H1 (cell line): ENCODE data around the gene GLG1. TPM values are rescaled to one million over a fixed set of nuclear protein-coding genes. Genes with fewer than 3 reads are reported as not detected.

Source experiments
- CTCF ChIA-PET: fragments of 300-600 bp; sonication (Branson Sonifier 250); formaldehyde crosslinking; loops from one replicate; lab custom pipeline; 2021; ENCODE audit not compliant: partially characterized antibody; lab: Charles Lee
- POLR2A ChIA-PET: fragments of 300-600 bp; sonication (Branson Sonifier 250); formaldehyde crosslinking; loops from one replicate; lab custom pipeline; 2021; ENCODE audit warnings: inconsistent platforms; ENCODE audit not compliant: partially characterized antibody; lab: Charles Lee
- DNase-seq, 2 experiments: peaks; one replicate each; pipeline versions ENCODE4 v3.0.0 to v3.0.0-alpha.2; 2010 to 2022; ENCODE audit warnings: low spot score in 2 of 2, low read depth in 1 of 2, mixed read lengths in 1 of 2
- FAIRE-seq: peaks from 2 replicates; lab custom pipeline; 2011; peaks lifted over from hg19 to GRCh38; lab: Jason Lieb, UNC
- H2AFZ ChIP-seq: 2 replicates; pipeline ENCODE4 v1.8.1; 2012; ENCODE audit warnings: low read length, inconsistent platforms
- H2AK5ac ChIP-seq: 2 replicates; pipeline ENCODE4 v1.6.1; 2013; ENCODE audit warnings: low read depth, low read length
- H2BK120ac ChIP-seq: replicated peaks from 2 replicates; pipeline ENCODE3; 2013; ENCODE audit warnings: low read depth, low read length, inconsistent platforms
- H2BK12ac ChIP-seq: 2 replicates; pipeline ENCODE4 v1.6.1; 2013; ENCODE audit warnings: low read depth, low read length
- H2BK15ac ChIP-seq: 2 replicates; pipeline ENCODE4 v1.6.1; 2013; ENCODE audit warnings: low read length
- H2BK20ac ChIP-seq: 2 replicates; pipeline ENCODE4 v1.6.1; 2013; ENCODE audit warnings: low read length
- H2BK5ac ChIP-seq: 2 replicates; pipeline ENCODE4 v1.6.1; 2013; ENCODE audit warnings: low read depth, low read length
- H3K14ac ChIP-seq: 2 replicates; pipeline ENCODE4 v1.6.1; 2013; ENCODE audit warnings: inconsistent platforms; ENCODE audit not compliant: insufficient read length
- H3K18ac ChIP-seq: 2 replicates; pipeline ENCODE4 v1.6.1; 2013; ENCODE audit warnings: low read length; ENCODE audit errors: extremely low read depth
- H3K23ac ChIP-seq: 2 replicates; pipeline ENCODE4 v1.6.1; 2013; ENCODE audit warnings: inconsistent platforms; ENCODE audit not compliant: insufficient read length
- H3K23me2 ChIP-seq: 2 replicates; pipeline ENCODE4 v1.6.1; 2013; ENCODE audit warnings: low read depth, low read length
- H3K27ac ChIP-seq: 2 replicates; pipeline ENCODE4 v1.6.1; 2011; ENCODE audit warnings: low read depth, low read length, inconsistent platforms
- H3K27me3 ChIP-seq, 4 experiments: replicated peaks in 1 of 4; 1 replicate in 1 of 4; 2 replicates in 3 of 4; pipeline versions ENCODE4 v1.6.1 to v1.8.1; 2011 to 2013; ENCODE audit warnings: low read length in 3 of 4, mild to moderate bottlenecking in 3 of 4, inconsistent platforms in 2 of 4, mixed read lengths in 2 of 4, moderate library complexity in 1 of 4; ENCODE audit not compliant: control insufficient read depth in 3 of 4, insufficient read depth in 3 of 4; ENCODE audit errors: extremely low read depth in 1 of 4
- H3K36me3 ChIP-seq, 4 experiments: 2 replicates each; pipeline versions ENCODE4 v1.6.1 to v1.8.1; 2011 to 2013; ENCODE audit warnings: mild to moderate bottlenecking in 4 of 4, low read length in 3 of 4, moderate library complexity in 2 of 4, control low read depth in 1 of 4, inconsistent platforms in 1 of 4; ENCODE audit not compliant: insufficient read depth in 4 of 4, control insufficient read depth in 2 of 4
- H3K4ac ChIP-seq: replicated peaks from 2 replicates; pipeline ENCODE3; 2013; ENCODE audit warnings: low read length, low read depth, mixed read lengths, inconsistent platforms; ENCODE audit not compliant: insufficient read length
- H3K4me1 ChIP-seq, 4 experiments: replicated peaks in 1 of 4; 1 replicate in 1 of 4; 2 replicates in 3 of 4; pipeline versions ENCODE4 v1.6.1 to v1.8.1; 2011 to 2013; ENCODE audit warnings: low read length in 3 of 4, inconsistent platforms in 2 of 4, mixed read lengths in 1 of 4; ENCODE audit not compliant: insufficient read depth in 4 of 4, control insufficient read depth in 3 of 4
- H3K4me2 ChIP-seq, 2 experiments: 2 replicates each; pipeline versions ENCODE4 v1.6.1 to v1.8.1; 2011 to 2013; ENCODE audit warnings: low read depth in 2 of 2, low read length in 2 of 2, control low read depth in 1 of 2, inconsistent platforms in 1 of 2, mild to moderate bottlenecking in 1 of 2; ENCODE audit not compliant: insufficient read depth in 1 of 2
- H3K4me3 ChIP-seq, 4 experiments: fragments of 200-600, 300-600 bp in 1 of 4; sonication (generic), shearing (Covaris generic), sonication (Bioruptor Twin) in 1 of 4; 2 replicates each; pipeline versions ENCODE4 v1.5.1 to v1.8.1; 2011 to 2016; ENCODE audit warnings: low read length in 4 of 4, low read depth in 3 of 4, control low read depth in 2 of 4, inconsistent platforms in 2 of 4, mild to moderate bottlenecking in 2 of 4, mixed read lengths in 1 of 4, moderate library complexity in 1 of 4; ENCODE audit not compliant: insufficient read depth in 2 of 4; ENCODE audit errors: extremely low read depth in 1 of 4
- H3K56ac ChIP-seq: replicated peaks from 2 replicates; pipeline ENCODE3; 2013; ENCODE audit warnings: low read depth, mild to moderate bottlenecking, mixed read lengths, low read length, inconsistent platforms; ENCODE audit not compliant: insufficient read length
- H3K79me1 ChIP-seq: 2 replicates; pipeline ENCODE4 v1.6.1; 2013; ENCODE audit warnings: low read depth, low read length, control low read depth
- H3K79me2 ChIP-seq, 2 experiments: 2 replicates each; pipeline versions ENCODE4 v1.6.1 to v1.8.1; 2012 to 2013; ENCODE audit warnings: low read length in 2 of 2, mild to moderate bottlenecking in 2 of 2, inconsistent platforms in 1 of 2; ENCODE audit not compliant: insufficient read depth in 2 of 2, control insufficient read depth in 1 of 2
- H3K9ac ChIP-seq, 4 experiments: replicated peaks in 1 of 4; 1 replicate in 1 of 4; 2 replicates in 3 of 4; pipeline versions ENCODE4 v1.6.1 to v1.8.1; 2011 to 2013; ENCODE audit warnings: low read depth in 3 of 4, low read length in 3 of 4, control low read depth in 2 of 4, mild to moderate bottlenecking in 2 of 4, moderate library complexity in 2 of 4, inconsistent platforms in 1 of 4; ENCODE audit errors: extremely low read depth in 1 of 4
- H3K9me3 ChIP-seq, 2 experiments: 2 replicates each; pipeline versions ENCODE4 v1.6.1 to v1.8.1; 2012 to 2013; ENCODE audit warnings: mild to moderate bottlenecking in 2 of 2, moderate library complexity in 2 of 2, control low read depth in 1 of 2, inconsistent platforms in 1 of 2, low read depth in 1 of 2, low read length in 1 of 2, mixed read lengths in 1 of 2; ENCODE audit not compliant: insufficient read depth in 2 of 2
- H4K20me1 ChIP-seq, 2 experiments: replicated peaks in 1 of 2; 2 replicates each; pipeline versions ENCODE3 to v1.8.1; 2011 to 2013; ENCODE audit warnings: inconsistent platforms in 2 of 2, low read length in 2 of 2, mild to moderate bottlenecking in 1 of 2; ENCODE audit not compliant: insufficient read depth in 2 of 2, control insufficient read depth in 1 of 2
- H4K5ac ChIP-seq: 2 replicates; pipeline ENCODE4 v1.6.1; 2013; ENCODE audit warnings: low read length, low read depth, mixed read lengths, inconsistent platforms; ENCODE audit not compliant: insufficient read length
- H4K8ac ChIP-seq: 2 replicates; pipeline ENCODE4 v1.8.0; 2013; ENCODE audit warnings: mild to moderate bottlenecking, moderate library complexity, low read length, inconsistent platforms; ENCODE audit not compliant: insufficient read depth; ENCODE audit errors: extremely low read depth
- H4K91ac ChIP-seq: replicated peaks from 2 replicates; pipeline ENCODE3; 2013; ENCODE audit warnings: low read length, mixed read lengths, inconsistent platforms; ENCODE audit not compliant: insufficient read length
- CBX8 ChIP-seq: fragments of 300-800, 300-1000 bp; sonication (generic); IDR thresholded peaks from 2 replicates; pipeline ENCODE4 v1.7.1; 2016; ENCODE audit warnings: low read depth, low read length, borderline replicate concordance
- POU5F1 ChIP-seq: IDR thresholded peaks from 2 replicates; pipeline ENCODE4 v1.6.1; 2011; ENCODE audit warnings: low read depth, mild to moderate bottlenecking, low read length, moderate library complexity
- RBBP5 ChIP-seq: IDR thresholded peaks from 2 replicates; pipeline ENCODE4 v1.7.1; 2012; ENCODE audit warnings: low read depth, mild to moderate bottlenecking, inconsistent platforms, low read length, moderate library complexity, borderline replicate concordance
- RFX5 ChIP-seq: IDR thresholded peaks from 2 replicates; pipeline ENCODE4 v1.6.1; 2011; ENCODE audit warnings: low read depth, low read length, improper control_type of control experiment, borderline replicate concordance
- SIRT6 ChIP-seq: IDR thresholded peaks from one replicate; pipeline ENCODE4 v1.7.1; 2012; ENCODE audit warnings: low read length, inconsistent platforms
- WGBS, 2 experiments: shearing (Covaris generic) in 1 of 2; methylation state at CpG; one replicate each; pipeline versions ENCODE4 v1.1.6 to v1.1.7; 2013 to 2015; ENCODE audit warnings: low lambda C conversion rate in 2 of 2, mixed read lengths in 2 of 2, inconsistent platforms in 1 of 2, low coverage in 1 of 2, missing lambda C conversion rate in 1 of 2; ENCODE audit not compliant: insufficient replicate concordance in 2 of 2, insufficient coverage in 1 of 2, insufficient read length in 1 of 2; ENCODE audit errors: extremely low coverage in 1 of 2, missing lambda C conversion rate in 1 of 2; 5-methylcytosine and 5-hydroxymethylcytosine counted together
- polyA plus RNA-seq, 7 experiments: library from polyadenylated mRNA; depleted of rRNA in 3 of 7; stranded (reverse) in 5 of 7; unstranded in 2 of 7; fragments of >200 nt in 5 of 7; fragments of 200-250 nt in 2 of 7; gene quantifications; 1 replicate in 5 of 7; 2 replicates in 1 of 7; 4 replicates in 1 of 7; pipeline versions ENCODE4 v1.2.1 to v1.2.3, GENCODE V29; 2011 to 2013; ENCODE audit warnings: missing spikeins in 2 of 7, mixed read lengths in 2 of 7
- total RNA-seq: library from RNA; stranded (reverse); fragmentation: NEBNext Ultra II Directional; extraction: Animal tissue kit (Norgen Biotek cat#: 25700); gene quantifications from 2 replicates; pipeline ENCODE4 v1.2.1, GENCODE V29; 2021

Gene GLG1
- total and polyA plus RNA-seq, 2 of the 8 experiments (the other 6 are each of a cell fraction or from before 2014, with no cell fraction given) = 53.4 to 139 TPM

DNA sequence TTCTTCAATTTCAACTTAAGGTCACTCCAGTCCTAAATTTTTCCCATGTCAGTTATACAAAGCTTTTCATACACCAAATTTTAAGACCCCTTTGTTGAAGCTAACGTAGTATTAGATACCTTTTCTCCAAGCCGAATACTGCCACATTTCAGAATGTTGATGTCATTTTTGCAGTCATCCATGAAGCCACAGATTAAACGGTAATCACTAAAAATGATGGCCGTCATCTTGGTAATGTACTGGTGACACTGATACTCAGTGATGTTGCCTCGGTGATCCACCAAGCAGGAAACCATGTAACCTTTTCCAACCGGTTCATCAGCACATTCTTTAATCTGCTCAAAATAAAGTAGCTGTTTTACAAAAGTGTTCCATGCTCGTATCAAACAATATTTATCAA is 103.5 kb downstream of the GLG1 start:
- Histone ChIP-seq H3K4me2 (no peak overlapping the region), H3K4me1 (no peaks in the 10 kb centered on the region), H3K23ac (no peak overlapping the region), H3K79me1 (no peaks in the 10 kb centered on the region), H3K56ac (no peak overlapping the region), H4K5ac (no peak overlapping the region), H2BK15ac (no peak overlapping the region), H4K20me1 (peaks cover 0 to 1% of the 10 kb centered on the region in 2 experiments), H2BK5ac (no peak overlapping the region), H3K23me2 (no peaks in the 10 kb centered on the region), H3K36me3 (peaks cover 2 to 29% (median 12%) of the 10 kb centered on the region in 4 experiments; a peak in 7 of 8 replicates), H2BK20ac (no peak overlapping the region), H2BK120ac (no peak overlapping the region), H2BK12ac (no peak overlapping the region), H4K91ac (no peak overlapping the region), H3K14ac (no peak overlapping the region), H3K9me3 (no peaks in the 10 kb centered on the region), H2AK5ac (no peak overlapping the region), H3K4ac (no peak overlapping the region), H4K8ac (no peak overlapping the region), H3K18ac (no peak overlapping the region), H3K79me2 (no peaks in the 10 kb centered on the region; a peak in 1 of 4 replicates), H3K4me3 (no peak overlapping the region), H3K27me3 (no peaks in the 10 kb centered on the region), H2AFZ (no peak overlapping the region), H3K9ac (no peak overlapping the region), H3K27ac (no peak overlapping the region)
- ChIA-PET CTCF (interaction anchor here (1.3 kb wide), 1 partner anchor 121 kb away, joined by 3 read pairs; no protein-coding TSS in a partner anchor), POLR2A (no interaction called here)
- 91% methylated on average over 7 of the region's 7 CpGs; no CpG with 5 or more reads in 1 of the 2 experiments for WGBS, 2 experiments
- FAIRE-seq (no peak), DNase-seq (no peak)
- no peak for TF ChIP-seq RBBP5
- no peak for TF ChIP-seq POU5F1
- TF ChIP-seq CBX8 = no peak
- no peak for TF ChIP-seq RFX5
- TF ChIP-seq SIRT6 = no peak
